Gastrocnemius medialis (tissue), 4 donors: ENCODE results near the gene FZD10.

ENCODE experiments used
- POLR2A ChIP-seq, 2 donors: fragments of 450-650 bp; IDR thresholded peaks; one replicate each; pipeline ENCODE4 v1.6.1; 2017; ENCODE audit warnings: antibody characterized with exemption in 2 of 2, mild to moderate bottlenecking in 2 of 2, moderate library complexity in 2 of 2
- TF ChIP-seq, protein P1 (sequence below), 5 experiments: fragments of 450-650 bp in 3 of 5; fragments of 200-600 bp in 2 of 5; sonication (generic) in 2 of 5; IDR thresholded peaks in 4 of 5; conservative IDR thresholded peaks in 1 of 5; 1 replicate in 4 of 5; 2 replicates in 1 of 5; pipeline ENCODE4 v1.5.1; 2016 to 2019; ENCODE audit warnings: antibody characterized with exemption in 5 of 5, mild to moderate bottlenecking in 3 of 5, moderate library complexity in 3 of 5

DNA sequence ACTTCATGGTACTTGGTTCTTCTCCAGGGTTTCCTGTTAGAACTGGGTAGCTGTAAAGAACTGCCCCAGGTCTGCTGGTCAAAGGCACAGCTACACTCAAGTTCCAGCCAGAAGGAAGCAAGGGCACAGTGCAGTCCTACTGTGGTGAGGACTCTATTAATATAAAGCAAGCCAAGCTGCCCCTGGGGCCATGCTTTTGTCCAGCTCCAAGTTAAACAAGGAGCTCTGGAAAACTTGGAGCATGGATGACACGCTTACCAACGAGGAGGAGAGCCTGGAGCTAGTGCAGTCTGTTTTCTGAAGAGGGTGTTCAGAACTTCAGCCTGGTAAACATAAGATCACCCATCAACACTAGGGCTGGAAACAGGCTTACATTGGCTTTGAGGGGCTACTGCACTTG is 4.0 kb downstream of the FZD10 start:
- TF ChIP-seq, protein P1, sequence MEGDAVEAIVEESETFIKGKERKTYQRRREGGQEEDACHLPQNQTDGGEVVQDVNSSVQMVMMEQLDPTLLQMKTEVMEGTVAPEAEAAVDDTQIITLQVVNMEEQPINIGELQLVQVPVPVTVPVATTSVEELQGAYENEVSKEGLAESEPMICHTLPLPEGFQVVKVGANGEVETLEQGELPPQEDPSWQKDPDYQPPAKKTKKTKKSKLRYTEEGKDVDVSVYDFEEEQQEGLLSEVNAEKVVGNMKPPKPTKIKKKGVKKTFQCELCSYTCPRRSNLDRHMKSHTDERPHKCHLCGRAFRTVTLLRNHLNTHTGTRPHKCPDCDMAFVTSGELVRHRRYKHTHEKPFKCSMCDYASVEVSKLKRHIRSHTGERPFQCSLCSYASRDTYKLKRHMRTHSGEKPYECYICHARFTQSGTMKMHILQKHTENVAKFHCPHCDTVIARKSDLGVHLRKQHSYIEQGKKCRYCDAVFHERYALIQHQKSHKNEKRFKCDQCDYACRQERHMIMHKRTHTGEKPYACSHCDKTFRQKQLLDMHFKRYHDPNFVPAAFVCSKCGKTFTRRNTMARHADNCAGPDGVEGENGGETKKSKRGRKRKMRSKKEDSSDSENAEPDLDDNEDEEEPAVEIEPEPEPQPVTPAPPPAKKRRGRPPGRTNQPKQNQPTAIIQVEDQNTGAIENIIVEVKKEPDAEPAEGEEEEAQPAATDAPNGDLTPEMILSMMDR (IDR thresholded peaks at IDR 0.05 in 4 of 5, conservative IDR thresholded peaks at IDR 0.05 in 1 of 5) = no peak
- TF ChIP-seq POLR2A (IDR thresholded peaks at IDR 0.05) = no peak
